Panc1 (cell line): ENCODE data around the gene C1QL2. TPM values are rescaled to one million over a fixed set of nuclear protein-coding genes. Genes with fewer than 3 reads are reported as not detected.

Source experiments
- ATAC-seq: fragments of 200-7000 bp; cut with Tn5 transposase; 2 replicates; pipeline ENCODE4 v1.9.1; 2020; ENCODE audit warnings: mild to moderate bottlenecking, moderate library complexity
- BruUV-seq: library from RNA; stranded (reverse); fragments of 400-500 nt; replicated peaks from 2 replicates; lab custom pipeline; 2021; lab: Mats Ljungman, UMichigan
- CTCF ChIA-PET: fragments of 300-600 bp; sonication (Branson Sonifier 250); formaldehyde crosslinking; loops from one replicate; lab custom pipeline; 2022; ENCODE audit warnings: antibody characterized with exemption; lab: Charles Lee
- POLR2A ChIA-PET: fragments of 300-600 bp; sonication (Branson Sonifier 250); formaldehyde crosslinking; loops from one replicate; lab custom pipeline; 2022; ENCODE audit warnings: antibody characterized with exemption; lab: Charles Lee
- DNase-seq: peaks from one replicate; pipeline ENCODE4 v3.0.0-alpha.2; 2010; ENCODE audit warnings: low read depth, low spot score
- H3K27ac ChIP-seq: 2 replicates; pipeline ENCODE4 v1.5.1; 2011; ENCODE audit warnings: mild to moderate bottlenecking, low read length, inconsistent platforms
- H3K27me3 ChIP-seq: fragments of 200-500 bp; sonication (Bioruptor generic); 2 replicates; pipeline ENCODE4 v1.6.0; 2014; ENCODE audit warnings: low read length, inconsistent platforms; ENCODE audit not compliant: control insufficient read depth, insufficient read depth
- H3K36me3 ChIP-seq: fragments of 200-500 bp; sonication (Bioruptor generic); 2 replicates; pipeline ENCODE4 v1.5.1; 2014; ENCODE audit warnings: inconsistent platforms, mild to moderate bottlenecking, low read length, moderate library complexity; ENCODE audit not compliant: control insufficient read depth, insufficient read depth
- H3K4me1 ChIP-seq: 2 replicates; pipeline ENCODE4 v1.5.1; 2011; ENCODE audit warnings: inconsistent platforms, mild to moderate bottlenecking, low read length, moderate library complexity; ENCODE audit not compliant: control insufficient read depth, insufficient read depth
- H3K4me3 ChIP-seq, 2 experiments: 2 replicates each; pipeline ENCODE4 v1.5.1; 2011 to 2012; ENCODE audit warnings: low read depth in 2 of 2, low read length in 2 of 2, mild to moderate bottlenecking in 2 of 2, inconsistent platforms in 1 of 2, moderate library complexity in 1 of 2
- H3K9me3 ChIP-seq: fragments of 200-500 bp; sonication (Bioruptor generic); 2 replicates; pipeline ENCODE4 v1.5.1; 2014; ENCODE audit warnings: low read depth, mild to moderate bottlenecking, inconsistent platforms, low read length, moderate library complexity; ENCODE audit not compliant: control insufficient read depth, insufficient read depth
- POLR2AphosphoS5 ChIP-seq: IDR thresholded peaks from 2 replicates; pipeline ENCODE4 v1.6.1; 2012; ENCODE audit warnings: mild to moderate bottlenecking, low read depth, low read length, moderate library complexity
- SIN3A ChIP-seq: IDR thresholded peaks from 2 replicates; pipeline ENCODE4 v1.6.1; 2012; ENCODE audit warnings: low read depth, mild to moderate bottlenecking, low read length, moderate library complexity, borderline replicate concordance; ENCODE audit not compliant: insufficient read depth
- TCF7L2 ChIP-seq: IDR thresholded peaks from 2 replicates; pipeline ENCODE4 v1.6.1; 2011; ENCODE audit warnings: mild to moderate bottlenecking, low read depth, low read length, inconsistent platforms
- in situ Hi-C: cut with HindIII; loops from 2 replicates; pipeline ENCODE4 v1.10.0; 2016; ENCODE audit warnings: low sequenced_read_pairs, low pct_unique_long_range_greater_than_20kb
- intact Hi-C: fragments of 100-400 bp; cut with micrococcal nuclease; formaldehyde crosslinking; loops from one replicate; pipeline ENCODE4 v1.10.0; 2022; ENCODE audit not compliant: unreplicated experiment
- total RNA-seq: library from RNA; stranded (reverse); gene quantifications from one replicate; pipeline ENCODE4 v1.2.1, GENCODE V29; 2021; ENCODE audit not compliant: unreplicated experiment
- TF ChIP-seq, protein P1 (sequence below), 2 experiments: IDR thresholded peaks; 2 replicates each; pipeline ENCODE4 v1.6.1; 2011 to 2012; ENCODE audit warnings: low read depth in 2 of 2, control low read depth in 1 of 2, low read length in 1 of 2, mild to moderate bottlenecking in 1 of 2, moderate library complexity in 1 of 2; ENCODE audit not compliant: insufficient read depth in 1 of 2
- TF ChIP-seq, protein P2 (sequence below): fragments of 450-650 bp; IDR thresholded peaks from 2 replicates; pipeline ENCODE4 v1.5.1; 2017; ENCODE audit warnings: mild to moderate bottlenecking

Gene C1QL2
- total RNA-seq, 1 experiment from 2014 or later = not detected

DNA sequence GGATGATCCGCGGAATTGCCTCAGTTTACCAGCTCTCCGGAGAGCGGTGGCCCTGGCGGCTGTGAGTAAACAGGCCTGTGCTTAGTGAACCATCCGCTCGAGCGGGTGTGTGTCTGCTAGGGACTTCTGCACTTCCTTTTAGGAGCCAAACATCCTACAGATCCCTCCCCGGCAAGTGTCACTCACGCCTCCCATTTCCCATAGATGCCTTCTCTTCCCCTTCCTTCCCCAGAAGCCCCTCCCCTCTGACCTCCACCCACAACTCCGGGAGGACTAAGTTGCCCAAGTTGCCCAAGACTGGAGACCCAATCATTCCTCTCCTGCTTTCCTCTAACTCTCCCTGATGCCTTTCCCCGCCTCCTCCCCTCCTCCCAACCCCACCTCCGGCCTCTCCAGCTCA, 2.9 kb downstream of the C1QL2 start:
- no peaks in the 10 kb centered on the region for H3K36me3 ChIP-seq
- intact Hi-C loops (no loop called here), in situ Hi-C loops (no loop called here)
- H3K27ac ChIP-seq = no peak overlapping the region
- ATAC-seq (peak; percentile 30; the same call in 1 of the 2 replicates), DNase-seq (no peak)
- no peaks in the 10 kb centered on the region; the same call in 1 of the 2 replicates for H3K4me1 ChIP-seq
- no peak overlapping the region for H3K4me3 ChIP-seq
- H3K27me3 ChIP-seq = peaks cover 17% of the 10 kb centered on the region
- BruUV-seq = no TSS peak
- CTCF ChIA-PET = no interaction called here
- POLR2A ChIA-PET = no interaction called here
- TF ChIP-seq, protein P1, sequence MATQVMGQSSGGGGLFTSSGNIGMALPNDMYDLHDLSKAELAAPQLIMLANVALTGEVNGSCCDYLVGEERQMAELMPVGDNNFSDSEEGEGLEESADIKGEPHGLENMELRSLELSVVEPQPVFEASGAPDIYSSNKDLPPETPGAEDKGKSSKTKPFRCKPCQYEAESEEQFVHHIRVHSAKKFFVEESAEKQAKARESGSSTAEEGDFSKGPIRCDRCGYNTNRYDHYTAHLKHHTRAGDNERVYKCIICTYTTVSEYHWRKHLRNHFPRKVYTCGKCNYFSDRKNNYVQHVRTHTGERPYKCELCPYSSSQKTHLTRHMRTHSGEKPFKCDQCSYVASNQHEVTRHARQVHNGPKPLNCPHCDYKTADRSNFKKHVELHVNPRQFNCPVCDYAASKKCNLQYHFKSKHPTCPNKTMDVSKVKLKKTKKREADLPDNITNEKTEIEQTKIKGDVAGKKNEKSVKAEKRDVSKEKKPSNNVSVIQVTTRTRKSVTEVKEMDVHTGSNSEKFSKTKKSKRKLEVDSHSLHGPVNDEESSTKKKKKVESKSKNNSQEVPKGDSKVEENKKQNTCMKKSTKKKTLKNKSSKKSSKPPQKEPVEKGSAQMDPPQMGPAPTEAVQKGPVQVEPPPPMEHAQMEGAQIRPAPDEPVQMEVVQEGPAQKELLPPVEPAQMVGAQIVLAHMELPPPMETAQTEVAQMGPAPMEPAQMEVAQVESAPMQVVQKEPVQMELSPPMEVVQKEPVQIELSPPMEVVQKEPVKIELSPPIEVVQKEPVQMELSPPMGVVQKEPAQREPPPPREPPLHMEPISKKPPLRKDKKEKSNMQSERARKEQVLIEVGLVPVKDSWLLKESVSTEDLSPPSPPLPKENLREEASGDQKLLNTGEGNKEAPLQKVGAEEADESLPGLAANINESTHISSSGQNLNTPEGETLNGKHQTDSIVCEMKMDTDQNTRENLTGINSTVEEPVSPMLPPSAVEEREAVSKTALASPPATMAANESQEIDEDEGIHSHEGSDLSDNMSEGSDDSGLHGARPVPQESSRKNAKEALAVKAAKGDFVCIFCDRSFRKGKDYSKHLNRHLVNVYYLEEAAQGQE (IDR thresholded peaks at IDR 0.05; ENCODE audit: insufficient read depth in 1 of 2, low read depth in 2 of 2, low read length in 1 of 2) = no peak
- TF ChIP-seq, protein P2, sequence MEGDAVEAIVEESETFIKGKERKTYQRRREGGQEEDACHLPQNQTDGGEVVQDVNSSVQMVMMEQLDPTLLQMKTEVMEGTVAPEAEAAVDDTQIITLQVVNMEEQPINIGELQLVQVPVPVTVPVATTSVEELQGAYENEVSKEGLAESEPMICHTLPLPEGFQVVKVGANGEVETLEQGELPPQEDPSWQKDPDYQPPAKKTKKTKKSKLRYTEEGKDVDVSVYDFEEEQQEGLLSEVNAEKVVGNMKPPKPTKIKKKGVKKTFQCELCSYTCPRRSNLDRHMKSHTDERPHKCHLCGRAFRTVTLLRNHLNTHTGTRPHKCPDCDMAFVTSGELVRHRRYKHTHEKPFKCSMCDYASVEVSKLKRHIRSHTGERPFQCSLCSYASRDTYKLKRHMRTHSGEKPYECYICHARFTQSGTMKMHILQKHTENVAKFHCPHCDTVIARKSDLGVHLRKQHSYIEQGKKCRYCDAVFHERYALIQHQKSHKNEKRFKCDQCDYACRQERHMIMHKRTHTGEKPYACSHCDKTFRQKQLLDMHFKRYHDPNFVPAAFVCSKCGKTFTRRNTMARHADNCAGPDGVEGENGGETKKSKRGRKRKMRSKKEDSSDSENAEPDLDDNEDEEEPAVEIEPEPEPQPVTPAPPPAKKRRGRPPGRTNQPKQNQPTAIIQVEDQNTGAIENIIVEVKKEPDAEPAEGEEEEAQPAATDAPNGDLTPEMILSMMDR = no peak
- TF ChIP-seq SIN3A (no peak), TCF7L2 (no peak), POLR2AphosphoS5 (no peak)
- no peaks in the 10 kb centered on the region for H3K9me3 ChIP-seq

DNA sequence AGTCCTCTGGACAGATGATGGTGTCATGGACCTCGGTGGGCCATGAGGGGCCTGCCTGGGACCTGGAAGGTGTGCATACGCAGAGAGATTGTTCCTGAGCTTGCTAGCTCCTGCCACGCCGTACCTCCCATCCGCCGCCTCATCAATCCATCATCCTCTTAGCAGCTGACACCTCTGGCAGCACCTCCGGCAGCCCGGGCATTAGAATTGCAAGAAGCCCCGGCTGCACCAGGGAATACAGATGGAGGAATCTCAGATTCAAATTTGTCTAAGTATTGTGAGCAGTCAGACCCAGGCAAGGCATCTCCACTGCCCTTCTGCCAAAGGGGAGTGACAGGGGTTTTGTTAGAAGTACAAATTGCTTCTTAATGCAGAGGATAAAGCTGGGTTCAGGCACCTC, 4.5 kb downstream of the C1QL2 start:
- in situ Hi-C loops = no loop called here
- intact Hi-C loops = no loop called here
- no peaks in the 10 kb centered on the region for H3K36me3 ChIP-seq
- H3K27ac ChIP-seq = no peak overlapping the region
- ATAC-seq (no peak), DNase-seq (no peak)
- H3K9me3 ChIP-seq = no peaks in the 10 kb centered on the region
- no TSS peak for BruUV-seq
- no peaks in the 10 kb centered on the region; the same call in 1 of the 2 replicates for H3K4me1 ChIP-seq
- no peak for TF ChIP-seq TCF7L2
- TF ChIP-seq POLR2AphosphoS5 = no peak
- TF ChIP-seq, protein P1 (IDR thresholded peaks at IDR 0.05; ENCODE audit: insufficient read depth in 1 of 2, low read depth in 2 of 2, low read length in 1 of 2) = no peak
- TF ChIP-seq, protein P2 = no peak
- no peak for TF ChIP-seq SIN3A
- no peak overlapping the region for H3K4me3 ChIP-seq
- ChIA-PET CTCF (no interaction called here), POLR2A (no interaction called here)
- H3K27me3 ChIP-seq = peaks cover 16% of the 10 kb centered on the region; the same call in 1 of the 2 replicates
